GM18498 (cell line): ENCODE data around the gene FRAS1.
"Not testable (repeated sequence)": the region's sequence is repeated elsewhere in the genome, so short reads cannot be mapped to it uniquely, and the experiment has no call there.

Source experiments
- ATAC-seq: cut with Tn5 transposase; IDR thresholded peaks from one replicate; pipeline ENCODE4 v1.9.1; 2021; ENCODE audit warnings: mild to moderate bottlenecking, moderate library complexity; ENCODE audit not compliant: unreplicated experiment

Gene FRAS1

GRCh38 chr4:78267790-78268189 is 210.7 kb downstream of the FRAS1 start:
- ATAC-seq = no peak

DNA sequence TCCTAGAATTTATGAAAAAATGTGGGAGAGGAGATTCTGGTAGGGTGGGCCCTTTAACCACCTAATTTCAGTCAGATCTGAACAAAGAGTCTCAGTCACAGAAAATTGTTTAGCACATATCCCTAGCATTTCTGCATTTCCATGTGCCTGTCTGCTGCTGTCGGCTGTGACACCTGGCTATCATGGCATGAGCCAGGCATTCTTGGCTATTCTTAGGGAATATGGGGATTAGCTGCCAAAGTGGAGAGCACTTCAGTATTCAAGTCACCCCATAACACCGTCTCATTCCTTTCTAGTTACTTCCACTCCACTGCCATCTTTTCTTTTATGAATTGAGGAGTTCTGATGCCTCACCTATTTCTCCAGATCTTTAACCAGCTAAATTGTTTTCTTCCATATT is 211.5 kb downstream of the FRAS1 start:
- no peak for ATAC-seq

- ATAC-seq = not testable (repeated sequence)
Measured at GRCh38 chr4:78275450-78275849, 218.3 kb downstream of the FRAS1 start.

DNA sequence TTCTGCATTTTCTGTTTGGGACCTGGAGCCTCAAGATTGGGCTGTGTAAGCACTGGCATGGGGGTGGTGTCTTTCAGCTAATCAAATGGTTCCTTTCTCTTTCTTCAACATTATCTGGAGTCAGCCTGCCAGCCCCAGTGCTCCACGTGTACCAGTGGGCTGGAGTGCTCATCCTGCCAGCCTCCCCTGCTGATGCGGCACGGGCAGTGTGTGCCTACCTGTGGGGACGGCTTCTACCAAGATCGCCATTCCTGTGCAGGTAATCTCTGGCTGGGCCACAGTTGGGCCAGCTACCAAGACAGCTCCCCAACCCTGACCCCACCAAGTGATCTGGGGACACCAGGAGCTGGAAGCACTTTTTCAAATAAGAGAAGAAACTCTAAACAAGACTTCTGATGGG is 229.2 kb downstream of the FRAS1 start:
- ATAC-seq = no peak

DNA sequence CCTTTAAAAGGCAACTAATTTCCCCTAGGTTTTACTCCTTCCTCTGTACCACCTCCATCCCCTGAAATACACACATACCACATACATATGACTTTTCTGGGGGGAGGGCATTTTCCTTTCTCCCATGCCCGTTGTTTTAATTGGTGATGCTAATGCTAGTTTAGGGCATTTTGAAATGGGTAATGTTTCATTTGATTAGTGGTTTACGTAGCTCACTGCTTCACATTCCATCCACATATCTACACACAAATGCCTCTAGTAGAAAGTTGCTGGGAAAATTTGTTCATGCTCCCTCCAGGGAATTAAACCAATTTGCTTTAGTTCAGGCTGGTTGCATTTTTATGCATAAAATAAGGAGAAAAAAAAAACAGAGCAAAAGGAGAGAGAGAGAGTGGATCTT is 231.2 kb downstream of the FRAS1 start:
- ATAC-seq = no peak

DNA sequence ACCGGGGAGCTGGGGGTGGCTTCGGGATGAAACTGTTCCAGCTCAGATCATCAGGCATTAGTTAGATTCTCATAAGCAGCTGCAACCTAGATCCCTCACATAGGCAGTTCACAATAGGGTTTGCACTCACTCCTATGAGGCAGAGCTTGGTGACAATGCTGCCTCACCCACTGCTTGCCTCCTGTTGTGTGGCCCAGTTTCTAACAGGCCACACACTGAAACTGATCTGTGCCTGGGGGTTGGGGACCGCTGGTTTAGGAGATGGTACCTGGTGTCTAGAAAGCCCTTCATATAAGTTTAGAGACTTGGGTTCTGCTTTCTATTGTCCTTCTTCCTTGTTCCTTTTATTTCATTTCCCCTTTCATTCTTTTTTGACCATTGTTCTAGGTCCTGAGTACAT is 234.2 kb downstream of the FRAS1 start:
- peak; percentile 67 for ATAC-seq

GRCh38 chr4:78292341-78292740 is 235.2 kb downstream of the FRAS1 start:
- ATAC-seq = no peak

GRCh38 chr4:78292856-78293255 is 235.7 kb downstream of the FRAS1 start:
- no peak for ATAC-seq

DNA sequence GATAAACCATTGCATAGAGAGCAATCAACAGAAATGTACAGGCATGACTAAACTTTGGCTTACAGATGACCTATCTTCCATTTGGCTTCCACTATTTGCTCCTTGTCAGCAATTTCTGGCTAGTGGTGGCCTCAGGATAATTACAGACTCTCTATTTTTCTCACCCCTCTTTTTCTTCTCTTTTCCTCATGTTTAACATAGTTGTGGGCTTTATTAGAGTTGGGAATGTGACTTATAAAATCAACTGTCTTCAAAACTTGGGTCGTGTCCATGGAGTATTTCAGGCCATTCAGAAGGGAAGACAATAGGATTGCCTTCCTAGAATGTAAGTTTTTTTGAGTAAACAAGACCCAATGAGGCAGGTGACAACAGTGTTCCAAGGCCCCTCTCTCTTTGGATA is 236.2 kb downstream of the FRAS1 start:
- no peak for ATAC-seq

- ATAC-seq = no peak
Measured at GRCh38 chr4:78293821-78294301, 236.7 kb downstream of the FRAS1 start.

DNA sequence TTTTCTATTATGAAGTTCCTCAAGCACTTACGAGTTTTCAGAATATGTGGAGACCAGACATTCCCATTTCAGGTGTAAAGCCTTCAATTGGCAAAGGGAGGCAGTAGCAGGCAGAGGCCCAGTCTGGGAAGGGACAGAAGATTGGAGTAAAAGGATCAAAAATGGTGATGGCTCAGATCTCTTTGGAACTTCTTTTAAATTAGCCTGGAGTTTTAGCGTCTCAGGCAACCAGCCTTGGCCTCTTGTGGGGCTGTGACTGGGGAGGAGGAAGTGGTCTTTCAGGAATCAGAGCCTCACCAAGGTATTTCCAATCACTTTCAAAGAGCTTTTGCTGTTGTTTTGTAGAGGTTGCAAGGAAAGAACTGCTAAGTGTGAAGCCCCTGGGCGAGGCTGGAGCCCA is 239.1 kb downstream of the FRAS1 start:
- ATAC-seq = no peak

DNA sequence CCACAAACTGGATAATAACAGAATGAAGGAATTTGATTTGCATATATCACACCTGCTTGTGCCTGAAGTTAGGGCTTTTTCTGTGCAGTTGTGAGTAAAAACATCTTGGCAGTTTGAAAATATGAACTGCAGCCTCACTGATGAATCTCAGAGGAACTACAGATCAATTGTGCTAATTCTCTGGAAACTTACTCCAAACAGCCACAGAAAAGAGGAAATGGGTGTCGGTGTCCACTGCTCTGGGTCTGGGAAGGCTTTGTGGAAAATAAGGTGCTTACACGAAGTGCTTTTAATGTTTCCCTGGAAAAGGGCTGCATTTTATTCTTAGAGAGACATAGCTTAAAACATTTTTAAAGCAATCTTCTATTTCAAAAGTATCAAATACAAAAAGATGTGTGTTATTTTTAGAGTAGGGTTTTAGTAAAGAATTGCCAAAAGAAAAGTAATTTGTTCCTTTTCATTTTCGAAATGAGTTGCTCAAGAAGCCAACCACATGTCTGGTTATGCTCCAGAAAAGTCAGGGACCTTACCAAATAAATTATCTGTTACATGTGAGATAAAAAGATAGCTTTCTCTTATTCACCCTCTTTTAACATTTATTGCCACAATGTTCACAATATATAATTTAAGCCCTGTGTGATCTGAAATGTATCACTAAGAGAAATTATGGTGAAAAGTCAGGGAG is 240.1 kb downstream of the FRAS1 start:
- peak; percentile 48 for ATAC-seq

- ATAC-seq = no peak
Measured at GRCh38 chr4:78298618-78299017, 241.5 kb downstream of the FRAS1 start.

DNA sequence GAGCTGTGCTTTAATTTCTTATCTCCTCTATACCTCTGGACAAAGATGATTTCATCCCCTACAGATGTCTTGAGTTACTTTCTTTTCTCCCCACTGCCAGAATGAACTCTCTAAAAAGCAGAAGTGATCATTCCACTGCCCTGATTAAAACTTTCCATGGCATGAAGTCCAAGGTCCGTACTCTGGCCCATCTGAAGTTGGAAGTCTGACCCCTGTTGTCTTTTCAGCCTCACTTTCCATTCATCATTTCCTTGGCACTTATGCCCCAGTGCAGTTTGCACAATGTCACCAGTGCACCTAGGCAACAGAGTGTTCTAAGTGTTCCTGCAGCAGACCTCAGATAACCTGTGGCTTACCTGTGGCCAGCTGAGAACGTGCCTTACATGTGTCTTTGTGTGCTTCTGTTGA is 242.4 kb downstream of the FRAS1 start:
- peak; percentile 67 for ATAC-seq

DNA sequence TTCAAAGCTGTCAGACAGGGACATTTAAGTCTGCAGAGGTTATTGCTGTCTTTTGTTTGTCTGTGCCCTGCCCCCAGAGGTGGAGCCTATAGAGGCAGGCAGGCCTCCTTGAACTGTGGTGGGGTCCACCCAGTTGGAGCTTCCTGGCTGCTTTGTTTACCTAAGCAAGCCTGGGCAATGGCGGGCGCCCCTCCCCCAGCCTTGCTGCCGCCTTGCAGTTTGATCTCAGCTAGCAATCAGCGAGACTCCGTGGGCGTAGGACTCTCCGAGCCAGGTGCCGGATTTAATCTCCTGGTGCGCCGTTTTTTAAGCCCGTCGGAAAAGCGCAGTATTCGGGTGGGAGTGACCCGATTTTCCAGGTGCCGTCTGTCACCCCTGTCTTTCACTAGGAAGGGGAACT is 250.1 kb downstream of the FRAS1 start:
- not testable (repeated sequence) for ATAC-seq

GRCh38 chr4:78308517-78308916 is 251.4 kb downstream of the FRAS1 start:
- ATAC-seq = no peak

DNA sequence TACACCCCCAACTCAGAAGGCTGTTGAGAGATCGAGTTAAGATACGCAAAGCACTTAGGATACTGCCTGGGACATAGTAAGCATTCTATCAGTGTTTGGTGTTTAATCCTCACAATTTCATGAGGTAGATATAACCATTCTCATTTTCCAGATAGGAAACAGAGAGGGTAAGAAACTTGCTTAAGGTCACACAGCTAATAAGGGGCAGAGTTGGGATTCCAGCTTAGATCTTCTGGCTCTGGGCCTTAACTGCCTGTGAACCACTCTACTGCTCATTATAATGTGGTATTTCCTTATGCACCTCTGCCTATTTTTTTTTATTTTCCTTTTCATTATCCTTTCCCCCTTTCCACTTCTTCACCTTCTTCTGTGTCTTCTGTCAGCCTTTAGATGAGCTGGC is 252.2 kb downstream of the FRAS1 start:
- ATAC-seq = no peak

DNA sequence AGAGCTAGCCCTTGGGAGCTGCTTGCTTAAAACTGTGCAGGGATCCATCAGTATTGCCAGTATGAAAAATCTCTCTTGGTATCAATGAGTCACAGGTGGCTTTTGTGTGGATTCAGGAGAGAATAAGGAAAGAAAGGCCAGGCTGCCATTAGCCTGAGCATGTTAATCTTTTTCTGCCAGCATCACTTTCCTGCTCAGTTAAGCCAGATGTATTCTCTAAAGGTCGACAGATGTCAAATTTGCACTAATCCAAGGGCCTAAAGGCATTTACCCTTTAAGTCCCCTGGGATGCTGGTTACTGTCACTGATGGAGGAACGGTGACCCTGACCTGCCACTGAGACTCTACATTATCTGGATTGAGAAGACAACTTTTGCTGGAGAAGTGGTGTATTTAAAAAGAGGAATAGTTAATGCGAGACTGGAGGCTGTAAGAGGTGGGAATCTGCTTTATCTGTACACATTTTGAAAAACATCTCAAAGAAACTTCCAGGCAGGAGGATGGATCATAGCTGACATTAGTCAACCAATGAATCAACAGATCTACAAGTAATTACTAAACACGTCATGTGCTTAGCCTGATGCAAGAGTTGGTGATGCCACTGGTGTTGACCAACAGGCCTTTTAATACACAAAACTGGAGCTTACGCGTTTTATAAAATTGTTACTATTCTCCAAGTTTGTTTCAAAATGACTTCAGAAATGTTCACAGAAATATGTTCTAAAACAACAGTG is 253.1 kb downstream of the FRAS1 start:
- no peak for ATAC-seq

- no peak for ATAC-seq
Measured at GRCh38 chr4:78310740-78311115, 253.6 kb downstream of the FRAS1 start.

GRCh38 chr4:78311306-78311705 is 254.2 kb downstream of the FRAS1 start:
- no peak for ATAC-seq

GRCh38 chr4:78312989-78313753 is 256.0 kb downstream of the FRAS1 start:
- ATAC-seq = no peak

GRCh38 chr4:78313754-78314120 is 256.6 kb downstream of the FRAS1 start:
- ATAC-seq = peak; percentile 66
